Stimulated activated CD4-positive, alpha-beta T cell treated with anti-CD3 and anti-CD28 coated beads, Interleukin-1b, Interleukin-23, amount 100 ng/mL, for 24 hours (primary cell): ENCODE data around the gene MAP4K5.

ENCODE experiments used
- DNase-seq, 4 experiments: peaks; one replicate each; pipeline ENCODE4 v3.0.0-alpha.2; 2020; ENCODE audit warnings: low read depth in 4 of 4, low spot score in 1 of 4

The MAP4K5 gene

DNA sequence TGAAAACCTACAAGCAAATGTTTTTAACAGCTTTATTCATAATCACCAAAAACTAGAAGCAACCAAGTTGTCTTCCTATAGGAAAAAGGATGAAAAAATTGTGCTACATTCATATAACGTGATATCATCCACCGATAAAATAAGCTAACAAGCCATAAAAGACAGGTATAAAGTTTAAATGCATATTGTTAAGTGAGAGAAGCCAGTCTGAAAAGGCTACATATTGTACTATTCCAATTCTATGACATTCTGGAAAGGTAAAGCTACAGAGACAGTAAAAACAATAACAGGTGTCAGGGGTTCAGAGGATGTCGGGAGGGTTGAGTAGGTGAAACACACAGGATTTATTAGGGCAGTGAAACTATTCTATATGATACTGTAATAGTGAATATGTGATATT, 158.4 kb downstream of the MAP4K5 start:
- DNase-seq: no peak

DNA sequence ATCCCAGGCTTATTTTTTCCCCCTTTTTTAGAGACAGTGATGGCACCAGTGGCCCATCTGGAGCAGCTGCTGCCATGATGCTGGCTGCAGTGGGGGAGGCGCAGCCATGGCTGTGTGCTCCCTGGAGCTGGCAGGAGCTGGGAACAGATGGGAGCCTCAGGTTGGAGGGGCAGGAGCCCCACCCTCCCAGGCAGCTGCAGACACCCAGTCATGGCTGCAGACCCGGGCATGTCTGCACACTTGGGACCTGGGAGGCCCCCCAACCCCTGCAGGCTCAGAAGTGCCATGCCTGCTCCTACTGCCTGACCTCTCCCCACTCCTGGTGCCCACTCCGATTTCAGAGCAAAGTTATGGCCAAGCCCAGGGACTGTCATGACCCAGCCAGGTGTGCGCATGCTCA, 160.8 kb downstream of the MAP4K5 start:
- no peak for DNase-seq
